GM12891 (cell line): ENCODE measurements around the gene ATR.

Source experiments
- PAX5 ChIP-seq: IDR thresholded peaks from 2 replicates; pipeline ENCODE4 v1.6.1; 2011; ENCODE audit warnings: low read length, moderate library complexity, mild to moderate bottlenecking; ENCODE audit not compliant: insufficient read depth, severe bottlenecking
- POLR2A ChIP-seq: IDR thresholded peaks from 2 replicates; pipeline ENCODE4 v1.6.1; 2011; ENCODE audit warnings: low read depth, low read length, control low read depth
- POLR2AphosphoS5 ChIP-seq: IDR thresholded peaks from 2 replicates; pipeline ENCODE4 v1.6.1; 2011; ENCODE audit warnings: low read depth, low read length, control low read depth

DNA sequence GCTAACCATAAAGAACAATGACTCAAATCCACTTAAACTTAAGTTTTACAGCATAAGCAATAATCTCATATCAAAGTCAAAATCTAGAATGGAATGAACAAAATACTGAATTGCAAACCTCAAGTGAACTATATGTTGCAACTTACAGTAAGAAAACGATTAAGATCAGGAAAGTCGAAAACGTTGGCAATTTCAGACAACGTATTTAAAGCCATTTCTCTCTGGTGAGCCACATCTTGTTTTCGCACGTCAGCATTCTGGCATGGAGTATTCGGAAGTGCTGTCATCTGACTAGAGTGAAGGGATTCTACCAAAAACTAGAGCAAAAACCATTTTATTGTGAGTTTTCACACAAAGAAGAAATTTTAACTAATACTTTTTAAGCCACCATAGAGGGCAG is 28.5 kb downstream of the ATR start:
- no peak for TF ChIP-seq POLR2A
- TF ChIP-seq POLR2AphosphoS5: no peak
- no peak for TF ChIP-seq PAX5
